ENCODE data around the gene PRR14.
A peak's percentile ranks its signal among the peaks of the same experiment; 100 is the strongest.
"Not testable (repeated sequence)": the region's sequence is repeated elsewhere in the genome, so short reads cannot be mapped to it uniquely, and the experiment has no call there.

The PRR14 gene

GRCh38 chr16:30633526-30633925, 17.2 kb upstream of the PRR14 start:
- DNase-seq, result no peak

DNA sequence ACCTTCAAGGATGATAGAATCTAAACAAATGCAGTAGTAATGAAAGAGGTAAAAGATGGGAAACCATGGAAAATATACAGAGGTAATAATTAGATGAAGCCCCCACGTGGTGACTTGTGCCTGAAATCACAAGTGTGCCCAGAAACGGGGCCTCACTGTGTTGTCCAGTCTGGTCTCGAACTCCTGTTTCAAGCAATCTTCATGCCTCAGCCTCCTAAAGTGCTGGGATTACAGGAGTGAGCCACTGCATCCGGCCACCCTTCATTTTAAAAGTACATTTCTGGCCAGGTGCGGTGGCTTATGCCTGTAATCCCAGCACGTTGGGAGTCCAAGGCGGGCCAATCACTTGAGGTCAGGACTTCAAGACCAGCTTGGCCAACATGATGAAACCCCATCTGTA, 14.2 kb upstream of the PRR14 start:
- DNase-seq, result no peak

GRCh38 chr16:30637139-30637538, 13.6 kb upstream of the PRR14 start:
- not testable (repeated sequence) for DNase-seq

- DNase-seq, result no peak
Observed at GRCh38 chr16:30637944-30638343, 12.8 kb upstream of the PRR14 start.

DNA sequence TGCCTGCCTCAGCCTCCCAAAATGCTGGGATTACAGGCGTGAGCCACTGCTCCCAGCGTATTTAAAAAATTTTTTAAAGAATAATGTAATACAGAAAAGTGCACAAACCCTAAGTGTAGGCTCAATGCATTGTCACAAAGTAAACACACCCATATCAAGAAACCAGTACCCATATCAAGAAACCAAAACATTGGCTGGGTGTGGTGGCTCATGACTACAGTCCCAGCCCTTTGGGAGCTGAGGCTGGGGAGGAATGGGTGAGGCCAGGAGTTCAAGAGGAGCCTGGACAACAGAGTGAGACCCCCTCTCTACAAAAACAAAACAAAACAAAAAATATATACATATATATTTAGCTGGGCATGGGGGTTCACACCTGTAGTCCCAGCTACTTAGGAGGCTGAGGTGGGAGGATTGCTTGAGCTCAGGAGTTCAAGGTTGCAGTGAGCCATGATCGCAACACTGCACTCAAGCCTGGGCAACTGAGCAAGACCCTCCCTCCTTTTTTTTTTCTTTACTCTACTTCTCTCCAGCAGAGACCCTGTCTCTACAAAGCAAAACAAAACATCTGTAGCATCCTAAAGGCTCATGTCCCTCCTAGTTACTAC, 9.3 kb upstream of the PRR14 start:
- DNase-seq, result no peak

- no peak for DNase-seq
Observed at GRCh38 chr16:30644334-30644830, 6.4 kb upstream of the PRR14 start.

DNA sequence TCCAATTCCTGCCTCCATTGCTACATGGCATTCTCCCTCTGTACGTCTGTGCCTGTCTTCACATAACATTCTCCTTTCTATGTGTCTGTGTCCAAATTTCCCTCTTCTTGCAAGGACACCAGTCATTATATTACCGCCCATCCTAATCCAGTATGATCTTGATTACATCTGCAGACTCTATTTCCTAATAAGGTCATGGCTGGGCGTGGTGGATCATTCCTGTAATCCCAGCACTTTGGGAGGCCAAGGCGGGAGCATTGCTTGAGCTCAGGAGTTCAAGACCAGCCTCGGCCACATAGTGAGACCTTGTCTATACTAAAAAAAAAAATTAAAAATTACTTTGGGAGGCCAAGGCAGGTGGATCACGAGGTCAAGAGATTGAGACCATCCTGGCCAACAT, 5.0 kb upstream of the PRR14 start:
- no peak for DNase-seq

GRCh38 chr16:30647274-30647571, 3.5 kb upstream of the PRR14 start:
- DNase-seq, result no peak

GRCh38 chr16:30649725-30650368, 913 bp upstream of the PRR14 start:
- no peak for DNase-seq

DNA sequence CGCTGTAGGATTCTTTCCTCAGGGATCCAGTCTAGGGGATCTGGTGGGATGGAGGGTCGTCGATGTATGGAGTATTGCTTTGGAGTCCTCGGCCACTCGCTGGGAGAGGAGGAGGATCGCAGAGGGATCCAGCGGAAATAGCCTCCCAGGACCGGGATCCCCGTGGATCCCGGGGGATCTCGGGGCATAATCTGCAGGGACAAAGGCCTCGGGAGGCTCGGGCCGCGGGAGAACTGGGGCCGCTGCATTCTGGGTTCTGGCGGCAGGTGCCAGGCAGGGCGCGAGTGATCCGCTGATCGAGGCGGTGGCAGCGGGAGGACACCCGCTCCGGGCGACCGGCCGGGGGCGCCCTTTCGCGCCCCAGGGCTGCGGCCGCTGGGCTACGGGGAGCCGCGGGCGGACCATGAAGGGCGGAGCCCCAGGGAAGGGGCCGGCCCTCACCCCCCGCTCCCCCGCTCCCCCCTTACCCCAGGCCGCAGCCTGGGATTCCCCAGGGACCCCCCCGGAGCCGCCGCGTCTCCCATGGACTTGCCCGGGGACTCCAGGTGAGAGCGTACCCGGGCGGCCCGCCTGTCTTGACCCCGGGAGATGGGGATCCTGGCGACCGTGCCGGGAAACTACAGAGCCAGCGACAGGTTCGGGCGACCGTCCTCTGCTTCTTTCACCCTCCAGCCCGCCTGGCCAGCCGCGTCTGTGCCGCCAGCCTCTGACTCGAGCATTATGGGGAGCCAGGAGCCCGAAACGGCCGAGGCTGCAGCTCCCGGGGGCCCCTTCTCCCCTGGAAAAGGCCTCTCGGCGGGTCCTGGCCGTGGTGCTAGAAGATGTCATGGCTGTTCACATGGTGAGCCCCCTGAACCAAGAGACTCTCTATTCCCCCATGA, 604 bp downstream of the PRR14 start:
- peak; percentile 74 to 80 for DNase-seq

- DNase-seq, result no peak
Observed at GRCh38 chr16:30652005-30652296, 1.2 kb downstream of the PRR14 start.

- DNase-seq, result no peak
Observed at GRCh38 chr16:30652718-30653117, 2.0 kb downstream of the PRR14 start.

GRCh38 chr16:30654856-30655255, 4.1 kb downstream of the PRR14 start:
- no peak for DNase-seq

GRCh38 chr16:30655815-30656347, 5.1 kb downstream of the PRR14 start:
- DNase-seq, result no peak

DNA sequence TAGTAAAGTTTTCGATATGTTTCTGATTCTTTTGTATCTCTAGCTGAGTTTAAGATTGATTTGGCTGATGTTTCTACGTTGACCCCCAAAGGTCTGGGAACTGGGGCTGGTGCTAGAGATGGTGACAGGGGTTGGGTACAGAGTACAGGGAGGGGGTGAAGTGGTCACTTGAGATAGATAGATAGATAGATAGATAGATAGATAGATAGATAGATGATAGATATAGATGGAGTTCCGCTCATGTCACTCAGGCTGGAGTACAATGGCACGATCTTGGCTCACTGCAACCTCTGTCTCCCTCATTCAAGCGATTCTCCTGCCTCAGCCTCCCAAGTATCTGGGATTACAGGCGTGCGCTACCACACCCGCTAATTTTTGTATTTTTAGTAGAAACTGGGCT, 5.6 kb downstream of the PRR14 start:
- no peak for DNase-seq

DNA sequence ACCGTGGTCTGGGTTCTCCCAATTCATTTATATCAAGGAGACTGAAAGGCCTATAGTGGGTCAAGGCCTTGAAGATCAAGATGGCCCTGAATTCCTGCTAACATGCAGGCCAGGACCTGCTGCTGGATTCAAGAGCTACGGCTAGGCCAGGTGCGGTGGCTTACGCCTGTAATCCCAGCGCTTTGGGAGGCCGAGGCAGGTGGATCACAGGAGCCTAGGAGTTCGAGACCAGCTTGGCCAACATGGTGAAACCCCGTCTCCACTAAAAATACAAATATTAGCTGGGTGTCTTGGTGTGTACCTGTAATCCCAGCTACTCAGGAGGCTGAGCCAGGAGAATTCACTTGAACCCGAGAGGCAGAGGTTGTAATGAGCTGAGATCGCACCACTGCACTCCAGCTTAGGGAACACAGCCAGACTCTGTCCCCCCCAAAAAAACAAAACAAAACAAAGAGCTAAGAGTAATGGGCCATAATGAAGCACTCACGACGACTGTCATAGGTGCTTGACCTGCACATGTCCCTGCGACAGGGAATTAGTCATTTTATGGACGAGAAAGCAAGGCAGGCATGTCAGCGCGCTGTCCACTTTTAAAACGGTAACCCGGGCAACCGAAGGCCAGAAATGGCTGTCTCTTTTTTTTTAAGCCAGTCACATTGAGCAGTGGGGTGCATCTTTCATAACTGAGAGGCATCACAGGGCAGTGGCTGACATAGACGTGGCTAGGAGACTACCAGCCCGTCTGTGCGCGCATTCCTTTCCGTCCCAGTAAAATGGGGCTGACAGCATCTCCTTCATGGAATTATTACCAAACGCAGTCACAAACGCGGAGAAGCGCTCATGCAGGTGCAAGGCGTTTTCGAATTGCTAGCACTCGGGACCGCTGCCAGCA, 6.5 kb downstream of the PRR14 start:
- no peak for DNase-seq

DNA sequence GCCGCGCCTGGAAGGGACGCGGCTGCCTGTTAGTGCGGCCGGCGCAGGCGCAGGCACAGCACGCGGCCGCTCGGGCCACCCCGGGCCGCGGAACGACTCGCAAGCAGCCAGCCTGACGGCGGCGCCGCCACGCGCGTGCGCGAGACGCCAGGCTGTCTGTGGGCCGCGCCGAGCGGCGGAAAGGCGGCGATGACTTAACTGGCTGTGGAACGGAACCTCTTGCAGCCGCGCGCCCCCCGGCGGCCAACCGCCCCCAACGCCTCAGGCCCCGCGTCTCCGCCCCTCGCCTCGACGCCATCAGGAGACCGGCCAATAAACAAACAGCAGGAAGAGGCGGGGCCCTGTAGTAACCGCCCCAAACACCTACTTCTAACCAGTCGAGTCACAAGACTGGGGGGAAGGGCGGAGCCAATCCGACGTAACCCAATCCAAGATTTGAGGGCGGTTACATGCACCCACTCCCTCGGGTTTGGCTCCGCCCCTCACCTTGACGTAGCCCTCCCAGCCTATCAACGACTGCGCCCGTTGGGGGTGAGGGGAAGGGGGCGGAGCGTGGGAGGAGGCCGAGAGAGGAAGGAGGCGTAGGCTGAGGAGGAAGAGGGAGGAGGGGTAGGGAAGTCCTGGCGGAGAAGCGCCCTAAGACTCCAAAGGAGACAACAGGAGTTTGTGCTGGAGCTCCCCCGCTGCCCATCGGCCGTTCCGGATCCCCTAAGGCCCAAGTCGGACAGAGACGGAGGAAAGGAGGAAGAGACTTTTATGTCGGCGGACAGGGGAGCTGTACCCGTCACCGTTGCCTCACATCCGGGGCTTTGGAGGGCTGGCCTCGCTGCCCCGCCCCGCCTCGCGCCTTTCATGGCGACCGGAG, 7.3 kb downstream of the PRR14 start, which contains the start of gene FBRS:
Gene FBRS, plus strand, starts transcription at position 566 of the 865 bp plus-strand sequence. CDS start 1,088 bp downstream, outside the sequence.
- peak; percentile 100 for DNase-seq

DNA sequence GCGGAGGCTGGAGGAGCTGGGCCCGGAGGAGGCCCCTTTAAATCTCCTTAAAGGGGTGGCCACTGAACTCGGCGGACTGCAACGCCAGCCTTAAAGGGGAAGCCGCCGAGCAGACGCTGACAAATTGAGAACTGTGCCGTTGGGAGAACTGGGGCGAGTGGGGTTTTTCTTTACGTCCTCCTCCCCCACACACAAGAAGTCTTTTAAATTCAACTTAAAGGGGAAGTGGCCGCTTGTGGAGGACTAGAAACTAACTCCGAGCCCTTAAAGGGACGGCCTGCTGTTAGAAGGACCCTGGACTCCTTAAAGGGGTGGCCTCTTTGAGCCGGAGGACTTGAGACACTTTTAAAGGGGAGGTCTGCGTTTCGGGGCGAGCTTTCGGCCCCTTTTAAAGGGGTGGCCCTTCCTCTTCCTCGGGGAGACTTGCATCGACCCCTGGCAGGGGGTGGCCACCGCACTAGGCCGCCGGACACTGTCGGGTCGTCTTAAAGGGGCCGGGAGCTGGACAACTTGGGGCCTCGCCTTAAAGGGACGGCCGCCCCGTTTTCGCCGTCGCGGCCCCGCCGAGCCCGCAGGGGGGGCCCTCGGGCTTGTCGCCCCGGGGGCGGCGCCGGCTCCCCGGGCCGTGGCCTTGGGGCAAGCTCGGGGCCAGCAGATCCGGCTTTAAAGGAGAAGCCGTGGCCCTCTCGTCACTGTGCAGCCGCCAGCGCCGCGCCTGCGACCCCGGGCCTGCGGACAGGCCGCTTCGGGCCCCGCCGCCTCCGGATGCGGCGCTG, 8.2 kb downstream of the PRR14 start:
- DNase-seq, result peak in 1 of 2 experiments; percentile 95

GRCh38 chr16:30659507-30660423, 9.0 kb downstream of the PRR14 start:
- DNase-seq, result peak; percentile 47 to 58

Measured in activated CD4-positive, alpha-beta T cell treated with anti-CD3 and anti-CD28 coated beads, Interleukin-2, amount 50 U/mL, for 48 hours (primary cell).